DOHH2 (cell line): ENCODE results near the gene ALG6.
"Not testable (repeated sequence)": the region's sequence is repeated elsewhere in the genome, so short reads cannot be mapped to it uniquely, and the experiment has no call there.

Source experiments
- H3F3A ChIP-seq: fragments of 200-600 bp; sonication (generic), shearing (Covaris generic); 2 replicates; pipeline ENCODE4 v1.6.0; 2016; ENCODE audit warnings: antibody characterized with exemption, mild to moderate bottlenecking; ENCODE audit not compliant: control insufficient read depth, insufficient read depth
- H3K27ac ChIP-seq: fragments of 200-600 bp; sonication (generic); 2 replicates; pipeline ENCODE4 v1.5.1; 2014; ENCODE audit warnings: low read depth, mild to moderate bottlenecking, low read length, moderate library complexity
- H3K27me3 ChIP-seq: fragments of 200-600 bp; sonication (generic); 2 replicates; pipeline ENCODE4 v1.6.1; 2014; ENCODE audit warnings: mild to moderate bottlenecking, low read length, mixed read lengths; ENCODE audit not compliant: control insufficient read depth
- H3K36me3 ChIP-seq: fragments of 200-600 bp; sonication (generic); 2 replicates; pipeline ENCODE4 v1.6.1; 2014; ENCODE audit warnings: mild to moderate bottlenecking, low read length, moderate library complexity, mixed read lengths; ENCODE audit not compliant: control insufficient read depth
- H3K4me1 ChIP-seq: fragments of 200-600 bp; sonication (generic); 2 replicates; pipeline ENCODE4 v1.6.1; 2014; ENCODE audit warnings: mild to moderate bottlenecking, low read length, mixed read lengths; ENCODE audit not compliant: control insufficient read depth
- H3K4me2 ChIP-seq: fragments of 200-600 bp; sonication (generic); 2 replicates; pipeline ENCODE4 v1.6.0; 2014; ENCODE audit warnings: mild to moderate bottlenecking, low read length, moderate library complexity
- H3K4me3 ChIP-seq: fragments of 200-600 bp; sonication (generic); 2 replicates; pipeline ENCODE4 v1.5.1; 2014; ENCODE audit warnings: mild to moderate bottlenecking, low read length, mixed read lengths
- H3K79me2 ChIP-seq: fragments of 200-600 bp; sonication (generic); 2 replicates; pipeline ENCODE4 v1.6.1; 2014; ENCODE audit warnings: mild to moderate bottlenecking, low read length, mixed read lengths; ENCODE audit not compliant: control insufficient read depth
- H3K9me2 ChIP-seq: fragments of 200-600 bp; sonication (generic); replicated peaks from 2 replicates; pipeline ENCODE4 v1.6.1; 2014; ENCODE audit warnings: mild to moderate bottlenecking, low read length, mixed read lengths; ENCODE audit not compliant: control insufficient read depth
- H3K9me3 ChIP-seq: fragments of 200-600 bp; sonication (generic); 2 replicates; pipeline ENCODE4 v1.6.1; 2014; ENCODE audit warnings: antibody characterized with exemption, low read length, mixed read lengths; ENCODE audit not compliant: control insufficient read depth, insufficient read depth
- H4K20me1 ChIP-seq: fragments of 200-600 bp; sonication (generic); 2 replicates; pipeline ENCODE4 v1.6.0; 2014; ENCODE audit warnings: low read depth, mild to moderate bottlenecking, antibody characterized with exemption, low read length, moderate library complexity; ENCODE audit not compliant: control insufficient read depth, insufficient read depth
- CTCF ChIP-seq: fragments of 200-600 bp; sonication (generic); IDR thresholded peaks from one replicate; pipeline ENCODE4 v1.5.1; 2014; ENCODE audit warnings: antibody characterized with exemption, mild to moderate bottlenecking, low read depth, low read length; ENCODE audit not compliant: poor library complexity, severe bottlenecking
- EZH2phosphoT487 ChIP-seq: fragments of 200-600 bp; sonication (generic); IDR thresholded peaks from 2 replicates; pipeline ENCODE4 v1.6.1; 2017; ENCODE audit warnings: borderline replicate concordance, mild to moderate bottlenecking, antibody characterized with exemption, low read length, moderate library complexity, mixed read lengths

The ALG6 gene

GRCh38 chr1:63466181-63466580 is 98.8 kb downstream of the ALG6 start:
- no peaks in the 10 kb centered on the region for H3K79me2 ChIP-seq
- no peak overlapping the region for H3K27ac ChIP-seq
- no peak overlapping the region for H3K4me2 ChIP-seq
- H3K4me3 ChIP-seq: no peak overlapping the region
- H4K20me1 ChIP-seq: no peaks in the 10 kb centered on the region
- H3K4me1 ChIP-seq: no peaks in the 10 kb centered on the region
- peaks cover 2% of the 10 kb centered on the region; the same call in 1 of the 2 replicates for H3K9me3 ChIP-seq
- H3F3A ChIP-seq: no peaks in the 10 kb centered on the region
- no peaks in the 10 kb centered on the region for H3K27me3 ChIP-seq
- peaks cover 52% of the 10 kb centered on the region for H3K36me3 ChIP-seq
- no peaks in the 10 kb centered on the region for H3K9me2 ChIP-seq
- TF ChIP-seq CTCF: no peak
- TF ChIP-seq EZH2phosphoT487: no peak

- Histone ChIP-seq H4K20me1 (no peaks in the 10 kb centered on the region), H3F3A (no peaks in the 10 kb centered on the region), H3K4me1 (no peaks in the 10 kb centered on the region), H3K36me3 (peaks cover 47% of the 10 kb centered on the region), H3K4me3 (no peak overlapping the region), H3K4me2 (no peak overlapping the region), H3K27ac (no peak overlapping the region), H3K9me2 (no peaks in the 10 kb centered on the region), H3K79me2 (no peaks in the 10 kb centered on the region), H3K27me3 (no peaks in the 10 kb centered on the region), H3K9me3 (peaks cover 2% of the 10 kb centered on the region; the same call in 1 of the 2 replicates)
- no peak for TF ChIP-seq EZH2phosphoT487
- no peak for TF ChIP-seq CTCF
Observed at GRCh38 chr1:63466759-63467158, 99.3 kb downstream of the ALG6 start.

- H3K79me2 ChIP-seq, H3K4me2 ChIP-seq, H3K27ac ChIP-seq, H3K4me3 ChIP-seq, H3K27me3 ChIP-seq, H3F3A ChIP-seq, H4K20me1 ChIP-seq, H3K9me3 ChIP-seq, H3K4me1 ChIP-seq, H3K9me2 ChIP-seq: not testable (repeated sequence)
- peaks cover 28% of the 10 kb centered on the region for H3K36me3 ChIP-seq
Observed at GRCh38 chr1:63468683-63469082, 101.3 kb downstream of the ALG6 start.

GRCh38 chr1:63475761-63476160 is 108.3 kb downstream of the ALG6 start:
- H3K9me2 ChIP-seq: no peaks in the 10 kb centered on the region
- 0 out of 2 replicates have a peak, but pooled peaks cover 2% of the 10 kb centered on the region for H3F3A ChIP-seq
- H3K27me3 ChIP-seq: no peaks in the 10 kb centered on the region
- no peak overlapping the region for H3K4me3 ChIP-seq
- TF ChIP-seq EZH2phosphoT487 (no peak), CTCF (no peak)
- H3K9me3 ChIP-seq: no peaks in the 10 kb centered on the region
- no peaks in the 10 kb centered on the region for H4K20me1 ChIP-seq
- no peaks in the 10 kb centered on the region for H3K79me2 ChIP-seq
- peaks cover 42% of the 10 kb centered on the region for H3K36me3 ChIP-seq
- no peaks in the 10 kb centered on the region for H3K4me1 ChIP-seq
- no peak overlapping the region for H3K27ac ChIP-seq
- no peak overlapping the region for H3K4me2 ChIP-seq
